HG02588 (cell line): ENCODE measurements around the gene TRIM33.
"Not testable (repeated sequence)": the region's sequence is repeated elsewhere in the genome, so short reads cannot be mapped to it uniquely, and the experiment has no call there.

ENCODE experiments used
- ATAC-seq: cut with Tn5 transposase; IDR thresholded peaks from one replicate; pipeline ENCODE4 v1.9.1; 2021; ENCODE audit warnings: mild to moderate bottlenecking, moderate library complexity; ENCODE audit not compliant: unreplicated experiment

TRIM33 gene

DNA sequence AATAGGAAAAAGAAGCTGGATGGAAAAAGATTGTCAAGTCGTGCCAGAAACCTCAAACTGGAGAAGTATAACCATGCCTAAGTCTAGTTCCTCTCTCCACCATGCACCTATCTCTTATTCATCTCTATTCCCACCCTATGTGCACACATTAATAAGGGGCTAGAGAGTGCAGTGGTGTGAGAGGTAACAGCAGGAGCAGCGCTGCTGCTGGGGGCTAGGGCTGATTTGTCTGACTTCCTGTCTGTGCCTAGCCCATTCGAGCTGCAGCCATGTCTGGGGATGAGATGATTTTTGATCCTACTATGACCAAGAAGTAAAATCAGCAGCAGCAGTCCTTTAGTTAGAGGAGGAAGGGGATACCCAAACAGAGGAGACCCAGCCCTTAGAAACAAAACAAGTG lies 43.0 kb downstream of the TRIM33 start:
- ATAC-seq = no peak

DNA sequence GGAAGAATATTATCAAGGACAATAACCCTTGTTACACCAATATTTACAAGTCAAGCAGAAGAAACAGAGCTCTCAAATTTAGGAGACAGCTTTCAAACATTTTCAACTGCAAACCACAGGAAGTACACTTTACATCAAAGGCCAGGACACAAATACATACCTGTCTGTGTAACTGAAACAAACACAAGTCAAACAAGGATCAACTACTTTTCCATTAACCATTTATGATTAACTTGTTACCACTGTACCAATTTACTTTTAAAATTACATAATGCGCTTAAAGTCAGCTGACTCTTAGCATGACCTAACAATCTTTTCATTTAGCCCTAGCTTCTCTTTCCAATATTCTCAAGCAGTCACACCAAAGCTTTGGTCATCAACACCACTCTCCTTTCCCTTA lies 43.5 kb downstream of the TRIM33 start:
- no peak for ATAC-seq

DNA sequence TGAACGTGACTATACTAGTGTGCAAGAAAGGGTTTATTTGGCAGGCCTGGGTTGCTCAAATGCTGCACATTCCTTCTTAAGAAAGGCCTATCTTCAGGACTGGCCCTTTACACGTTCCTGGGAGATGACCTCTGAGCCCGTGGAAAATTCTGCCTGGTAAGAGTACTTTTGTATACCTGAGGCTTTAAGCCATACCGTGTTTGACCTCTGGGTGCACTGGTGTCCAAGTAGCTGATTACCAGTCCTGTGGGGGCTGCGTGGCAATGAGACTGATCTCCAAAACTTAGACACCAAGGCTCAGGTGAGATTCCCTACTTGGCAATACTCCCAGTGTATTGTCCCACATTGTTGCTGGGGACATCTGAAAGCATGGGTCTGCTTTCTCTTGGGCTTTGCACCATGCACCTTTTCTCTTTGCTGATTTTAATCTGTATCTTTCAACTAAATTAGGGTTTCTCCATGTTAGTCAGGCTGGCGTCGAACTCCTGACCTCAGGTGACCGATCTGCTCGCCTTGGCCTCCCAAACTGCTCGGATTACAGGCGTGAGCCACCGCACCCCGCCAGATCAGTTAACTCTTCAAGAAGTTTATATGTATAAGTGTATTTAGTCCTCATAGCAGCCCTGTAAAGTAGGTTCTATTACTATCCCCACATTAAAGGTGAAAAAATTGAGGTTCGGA lies 44.5 kb downstream of the TRIM33 start:
- no peak for ATAC-seq

DNA sequence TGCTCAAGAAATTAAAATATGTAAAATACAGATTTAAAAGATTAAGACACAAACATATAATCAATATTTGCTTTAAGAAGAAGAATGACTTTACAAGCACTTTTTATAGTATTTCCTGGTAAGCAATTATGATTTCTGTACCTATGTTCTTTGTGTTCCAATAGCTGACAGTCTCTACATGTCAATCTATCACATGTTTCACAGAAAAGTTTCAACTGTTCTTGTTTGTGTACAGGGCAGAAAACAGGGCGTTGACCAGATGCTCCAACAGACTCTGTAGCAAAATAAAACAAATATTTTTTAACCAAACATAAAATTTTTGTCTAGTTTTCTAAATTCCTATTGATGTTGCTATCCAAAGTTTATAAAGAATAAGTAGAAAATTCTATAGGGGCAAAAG lies 48.0 kb downstream of the TRIM33 start:
- ATAC-seq = no peak

DNA sequence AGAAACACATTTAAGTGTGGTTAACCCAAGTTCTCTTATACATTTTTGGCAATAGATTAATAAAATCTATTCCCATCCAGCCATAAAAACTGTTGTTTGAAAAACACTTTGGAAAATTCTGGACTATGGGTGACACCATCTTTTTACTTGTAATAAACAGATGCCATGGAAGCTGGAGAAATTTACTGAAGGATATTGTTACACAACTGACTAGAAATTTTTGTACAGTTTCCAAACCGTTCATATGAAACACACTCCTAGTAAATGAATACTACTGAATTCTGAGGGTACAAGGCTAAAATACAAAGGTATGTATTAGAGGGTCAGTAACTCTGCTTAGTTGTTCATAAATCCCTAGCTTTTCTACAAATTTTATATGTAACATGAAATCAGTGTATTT lies 48.7 kb downstream of the TRIM33 start:
- ATAC-seq = no peak

DNA sequence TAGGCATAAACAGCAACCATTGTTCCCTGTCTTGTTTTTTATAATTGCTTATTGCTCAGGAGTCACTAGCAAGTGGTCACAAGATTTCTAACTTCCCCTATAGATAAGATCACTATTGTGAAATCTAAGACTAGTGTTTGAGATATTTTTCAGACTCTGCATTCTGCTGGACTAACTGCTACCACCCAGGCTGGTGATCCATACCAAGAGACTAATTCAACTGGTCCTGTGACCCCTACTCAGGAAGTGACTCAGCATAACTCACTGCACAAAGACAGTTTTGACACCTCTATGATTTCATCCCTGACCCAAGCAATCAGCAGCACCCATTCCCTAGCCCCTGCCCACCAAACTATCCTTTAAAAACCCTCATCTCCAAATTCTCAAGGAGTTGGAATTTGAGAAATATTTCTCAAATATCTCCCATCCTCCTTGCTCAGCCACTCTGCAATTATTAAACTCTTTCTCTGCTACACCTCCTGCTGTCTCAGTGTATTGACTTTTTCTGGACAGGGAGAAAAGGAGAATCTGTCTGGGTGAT lies 52.7 kb downstream of the TRIM33 start:
- ATAC-seq = no peak

DNA sequence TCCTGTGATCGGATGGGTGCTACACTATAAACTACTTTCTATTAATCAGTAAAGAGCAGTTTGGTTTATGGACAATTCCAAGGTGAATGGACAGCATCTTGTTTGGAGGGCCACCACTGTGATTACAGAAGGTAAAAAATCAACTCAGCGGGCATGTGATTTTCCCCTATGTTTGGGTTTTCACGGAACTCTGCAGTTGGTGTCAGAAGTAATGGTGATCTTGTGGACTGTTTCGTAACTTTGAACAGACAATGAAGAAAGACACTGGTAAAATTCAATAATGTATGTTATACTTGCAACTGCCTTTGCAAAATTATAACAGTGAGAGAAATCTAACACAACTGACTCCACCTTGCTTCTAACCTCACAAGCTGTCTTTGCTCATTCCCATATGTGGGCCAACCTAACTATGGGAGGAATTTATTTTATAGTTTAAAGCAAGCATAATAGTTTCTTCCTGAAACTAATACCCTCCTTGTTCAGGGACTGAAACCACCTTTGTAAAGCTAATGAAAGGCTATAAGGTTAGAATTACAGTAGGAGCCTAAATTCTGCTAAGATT lies 53.2 kb downstream of the TRIM33 start:
- no peak for ATAC-seq

DNA sequence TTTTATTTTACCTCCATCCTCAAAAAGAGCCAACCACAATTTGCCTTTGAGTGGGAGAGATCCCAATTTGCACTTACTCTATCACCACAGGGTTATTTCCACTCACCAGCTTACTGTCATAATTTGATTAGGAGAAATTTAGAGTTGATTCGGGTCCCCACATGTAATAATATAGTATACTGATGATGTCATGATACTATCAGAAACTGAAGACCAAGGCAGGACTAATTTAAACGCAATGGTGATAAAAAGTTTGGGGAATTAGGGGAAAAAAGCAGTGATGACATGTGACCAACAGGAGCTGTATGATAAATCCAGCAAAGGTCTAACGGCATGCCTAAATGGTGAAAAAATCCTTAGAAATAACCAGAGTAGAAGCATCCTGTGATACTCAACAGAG lies 54.4 kb downstream of the TRIM33 start:
- no peak for ATAC-seq

DNA sequence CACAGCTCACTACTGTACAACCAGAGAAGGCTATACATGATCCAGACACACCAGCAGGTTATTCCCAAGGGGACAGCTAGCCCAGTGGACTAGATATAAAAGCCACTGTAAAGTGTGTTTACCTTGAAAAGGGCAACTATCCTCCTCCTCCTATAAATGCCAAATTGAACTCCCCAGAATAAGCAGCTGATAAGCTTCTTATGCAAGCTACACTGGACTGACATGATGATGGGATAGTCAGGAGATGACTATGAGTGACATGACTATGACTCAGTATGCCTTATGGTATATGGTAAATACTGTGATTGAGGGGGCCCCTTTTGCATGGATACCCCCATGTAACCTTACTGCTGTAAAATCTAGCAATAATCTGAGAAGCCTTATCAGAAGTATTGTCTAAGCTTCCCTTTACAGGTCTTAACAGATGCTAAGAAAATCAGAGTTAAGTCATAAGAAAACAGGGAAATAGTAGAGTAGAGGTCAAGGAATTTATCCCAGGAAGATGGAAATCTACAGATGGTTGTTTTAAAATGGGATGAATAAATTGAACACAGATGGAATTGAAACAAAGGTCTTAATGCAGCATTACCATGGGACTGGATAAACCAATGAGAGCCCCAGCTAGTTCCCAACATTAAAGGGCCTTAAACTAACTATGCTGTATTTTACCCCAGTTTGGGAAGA lies 55.8 kb downstream of the TRIM33 start:
- ATAC-seq = no peak

DNA sequence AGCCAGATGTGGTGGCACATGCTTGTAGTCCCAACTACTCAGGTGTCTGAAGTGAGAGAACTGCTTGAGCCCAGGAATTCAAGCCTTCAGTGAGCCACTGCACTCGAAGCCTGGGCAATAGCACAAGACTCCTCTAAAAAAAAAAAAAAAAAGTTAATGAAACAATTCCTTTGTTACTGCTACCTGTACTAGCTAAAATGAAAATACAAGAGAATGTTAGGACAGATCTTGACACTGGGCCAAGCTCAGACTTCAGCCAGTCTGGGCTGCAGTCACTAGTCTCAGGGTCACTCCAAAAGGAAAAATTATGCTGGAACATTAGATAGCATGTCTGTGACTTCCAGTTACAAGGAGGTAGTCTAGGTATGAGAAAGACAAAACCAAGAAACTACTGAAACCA lies 56.5 kb downstream of the TRIM33 start:
- ATAC-seq = no peak

DNA sequence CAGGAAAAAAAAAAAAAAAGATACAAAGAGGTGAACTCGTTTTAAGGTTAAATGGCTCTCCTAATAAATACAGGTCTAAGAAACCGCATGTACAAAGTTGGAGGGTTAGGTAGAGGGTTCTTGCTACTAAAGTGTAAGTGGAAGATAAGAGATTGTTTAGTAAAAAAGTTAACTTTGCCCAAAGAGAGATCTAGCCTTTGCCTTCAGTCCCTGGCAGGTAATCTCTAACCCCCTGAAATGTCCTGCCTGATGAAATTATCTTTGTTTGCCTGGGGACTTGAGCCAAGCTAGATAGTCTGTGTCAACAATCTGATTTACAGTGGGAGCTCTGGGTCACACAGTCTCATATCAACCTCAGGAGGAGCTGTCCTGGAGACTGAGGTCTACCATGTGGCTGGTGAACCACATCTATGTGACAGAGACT lies 57.6 kb downstream of the TRIM33 start:
- ATAC-seq = no peak

DNA sequence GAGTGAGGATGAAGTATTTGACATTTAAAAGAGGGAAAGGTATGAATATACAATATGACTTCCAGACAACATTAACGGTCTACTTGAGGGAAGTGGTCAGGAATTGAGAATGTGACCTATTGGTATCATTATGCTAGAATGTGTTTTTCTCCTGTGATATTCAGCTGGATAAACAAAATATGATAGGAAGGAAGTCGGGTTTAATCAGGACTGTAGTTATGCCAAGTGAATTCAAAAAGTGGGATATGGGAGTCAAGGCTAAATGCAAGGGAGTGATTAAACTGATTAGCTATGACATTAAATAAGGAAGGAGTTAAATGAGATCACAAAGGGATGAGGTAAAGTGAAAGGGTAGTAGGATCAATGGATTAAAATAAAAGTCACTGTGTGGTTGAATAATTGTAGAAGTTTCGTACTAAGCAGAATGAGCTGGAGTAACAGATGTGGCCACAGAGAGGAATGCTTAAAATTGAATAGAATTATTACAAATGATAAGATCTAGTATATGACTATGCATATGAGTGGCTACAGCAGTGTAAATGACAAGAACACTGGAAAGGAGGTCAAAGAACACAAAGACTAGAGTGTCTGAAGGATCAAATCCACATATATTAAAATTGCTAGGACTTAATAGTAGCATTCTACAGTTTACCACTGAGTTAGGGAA lies 62.5 kb downstream of the TRIM33 start:
- ATAC-seq = no peak

DNA sequence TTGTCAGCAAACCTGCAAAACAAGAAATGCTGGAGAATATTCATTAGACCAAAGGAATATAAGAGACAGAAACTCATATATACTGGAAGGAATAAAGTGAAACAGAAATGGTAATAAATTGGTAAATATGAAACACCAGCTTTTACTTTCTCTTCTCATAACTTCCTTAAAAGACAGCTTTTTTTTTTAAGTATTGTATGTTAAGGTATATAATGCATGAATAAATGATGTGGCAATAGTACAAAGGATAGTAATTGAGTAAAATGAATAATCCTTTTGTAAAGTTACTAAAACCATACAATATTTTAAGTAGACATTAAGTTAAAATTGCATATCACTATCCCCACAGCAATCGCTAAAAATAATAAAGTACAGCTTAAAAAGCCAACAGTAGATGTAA lies 64.8 kb downstream of the TRIM33 start:
- ATAC-seq = no peak

DNA sequence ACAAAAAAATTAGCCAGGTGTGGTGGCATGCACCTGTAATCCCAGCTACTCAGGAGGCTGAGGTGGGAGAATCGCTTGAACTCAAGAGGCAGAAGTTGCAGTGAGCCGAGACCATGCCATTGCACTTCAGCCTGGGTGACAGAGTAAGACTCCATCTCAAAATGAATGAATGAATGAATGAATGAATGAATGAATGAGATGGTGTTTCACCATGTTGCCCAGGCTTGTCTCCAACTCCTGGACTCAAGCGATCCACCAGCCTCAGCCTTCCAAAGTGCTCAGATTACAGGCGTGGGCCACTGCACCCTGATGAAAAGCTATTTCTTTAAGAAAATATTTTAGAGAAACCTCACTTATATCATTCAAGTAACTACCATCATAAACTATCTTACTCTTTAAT lies 67.8 kb downstream of the TRIM33 start:
- not testable (repeated sequence) for ATAC-seq

DNA sequence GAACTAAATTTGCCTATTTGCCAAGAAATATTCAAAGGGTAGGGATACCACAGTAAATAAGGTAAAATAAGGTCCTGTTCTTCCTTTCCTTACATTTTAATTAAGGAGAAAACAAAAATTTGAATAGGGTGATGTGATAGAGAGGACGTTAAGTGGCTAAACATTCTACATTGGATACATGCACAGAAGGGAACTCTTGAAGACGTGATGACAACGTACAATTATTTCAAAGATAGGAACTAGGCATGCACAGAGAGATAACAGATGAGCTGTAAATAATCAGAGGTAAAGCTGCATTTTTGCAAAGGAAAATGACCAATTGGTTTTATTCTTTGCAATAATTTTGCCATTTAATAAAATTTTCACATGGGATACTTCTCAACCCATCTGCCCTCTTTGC lies 69.7 kb downstream of the TRIM33 start:
- ATAC-seq = no peak

DNA sequence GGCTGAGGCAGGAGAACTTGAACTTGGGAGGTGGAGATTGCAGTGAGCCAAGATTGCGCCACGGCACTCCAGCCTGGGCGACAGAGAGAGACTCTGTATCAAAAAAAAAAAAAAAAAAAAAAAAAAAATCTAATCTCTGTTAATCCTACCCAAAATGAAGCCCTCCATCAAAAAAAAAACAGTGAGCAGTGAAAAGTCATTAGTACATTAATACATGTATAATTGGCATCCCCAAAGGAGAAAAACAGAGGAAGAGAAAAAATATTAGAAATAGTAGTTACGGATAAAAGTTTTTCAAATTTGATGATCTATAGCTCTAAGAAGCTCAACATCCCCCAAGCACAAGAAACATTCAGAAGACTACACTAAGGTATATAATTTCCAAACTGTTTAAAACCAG lies 71.6 kb downstream of the TRIM33 start:
- no peak for ATAC-seq

DNA sequence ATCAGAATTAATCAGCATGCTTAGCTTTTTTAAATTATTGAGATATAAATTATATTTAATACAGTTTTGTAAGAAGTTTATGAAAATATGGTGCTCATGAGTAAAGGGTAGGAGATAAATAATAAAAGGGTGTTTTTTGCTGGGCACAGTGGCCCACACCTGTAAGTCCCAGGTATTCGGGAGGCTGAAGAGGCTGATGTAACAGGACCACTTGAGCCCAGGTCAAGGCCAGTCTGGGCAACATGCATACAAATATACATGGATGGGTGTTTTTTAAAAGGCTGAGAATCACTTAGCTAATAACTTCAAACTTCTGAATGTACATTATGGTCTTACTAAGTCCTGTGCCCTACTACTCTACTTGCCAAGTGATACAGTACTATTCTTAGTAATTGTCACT lies 73.2 kb downstream of the TRIM33 start:
- no peak for ATAC-seq

DNA sequence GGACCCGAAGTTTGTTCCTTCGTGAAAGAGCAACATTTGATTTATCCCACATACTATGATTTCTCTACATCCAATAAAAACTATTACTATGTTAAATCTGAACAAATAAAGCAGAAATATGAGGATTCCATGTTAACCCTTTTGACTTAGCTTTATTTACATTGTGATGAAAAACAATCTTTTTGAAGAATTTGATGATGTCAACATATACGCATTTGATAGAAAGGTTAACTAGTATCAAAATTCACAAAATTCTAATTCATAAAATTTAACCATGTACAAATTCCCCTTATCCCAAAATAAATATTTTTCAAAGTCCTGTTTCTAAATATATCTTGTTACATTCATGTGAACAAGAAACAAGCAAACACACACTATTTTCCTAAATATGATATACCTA lies 74.2 kb downstream of the TRIM33 start:
- ATAC-seq = no peak

DNA sequence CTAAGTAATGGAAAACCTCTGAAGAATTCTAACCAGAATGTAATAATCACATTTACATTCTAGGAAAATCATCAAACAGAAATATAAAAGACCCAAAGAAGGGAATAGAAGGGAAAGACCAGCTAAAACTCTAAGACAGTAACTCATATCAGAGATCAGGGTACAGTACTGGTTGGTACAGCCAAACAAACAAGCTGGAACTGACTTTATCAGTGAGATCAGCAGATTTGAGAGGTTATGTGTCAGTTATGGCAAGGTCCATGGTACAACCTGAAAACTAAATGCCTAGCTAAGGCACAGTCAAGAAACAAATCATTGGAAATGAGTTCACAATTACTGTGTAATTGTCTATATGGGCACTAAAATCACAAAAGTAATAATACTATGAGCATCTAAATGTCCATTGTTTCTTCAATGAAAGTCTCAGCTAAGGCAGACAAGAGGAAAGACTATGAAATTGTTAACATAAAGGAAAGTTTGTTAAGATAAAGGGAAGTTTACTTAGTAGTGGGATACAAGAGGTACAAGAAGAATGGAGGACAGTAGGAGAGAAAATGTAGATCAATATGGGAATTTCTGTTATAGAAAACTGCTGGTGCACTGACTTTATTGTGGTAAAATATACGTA lies 75.8 kb downstream of the TRIM33 start:
- no peak for ATAC-seq

DNA sequence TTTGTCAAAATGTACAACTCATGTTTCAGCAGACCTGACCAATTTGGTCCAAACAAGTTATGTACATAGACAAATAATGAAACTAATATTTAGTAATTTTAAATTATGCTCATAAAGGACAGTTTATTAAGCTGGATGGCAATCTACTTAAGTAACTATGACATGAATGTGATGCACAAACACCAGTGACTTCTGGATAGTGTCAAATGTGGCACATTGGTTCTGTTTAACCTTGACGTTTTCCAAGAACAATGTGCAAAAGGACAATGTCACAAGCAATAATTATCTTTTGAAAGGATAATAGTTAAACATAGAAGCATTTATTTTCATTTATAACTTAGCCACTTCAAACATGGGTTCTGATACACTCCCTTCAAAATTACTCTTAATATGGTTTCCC lies 80.0 kb downstream of the TRIM33 start:
- ATAC-seq = no peak

DNA sequence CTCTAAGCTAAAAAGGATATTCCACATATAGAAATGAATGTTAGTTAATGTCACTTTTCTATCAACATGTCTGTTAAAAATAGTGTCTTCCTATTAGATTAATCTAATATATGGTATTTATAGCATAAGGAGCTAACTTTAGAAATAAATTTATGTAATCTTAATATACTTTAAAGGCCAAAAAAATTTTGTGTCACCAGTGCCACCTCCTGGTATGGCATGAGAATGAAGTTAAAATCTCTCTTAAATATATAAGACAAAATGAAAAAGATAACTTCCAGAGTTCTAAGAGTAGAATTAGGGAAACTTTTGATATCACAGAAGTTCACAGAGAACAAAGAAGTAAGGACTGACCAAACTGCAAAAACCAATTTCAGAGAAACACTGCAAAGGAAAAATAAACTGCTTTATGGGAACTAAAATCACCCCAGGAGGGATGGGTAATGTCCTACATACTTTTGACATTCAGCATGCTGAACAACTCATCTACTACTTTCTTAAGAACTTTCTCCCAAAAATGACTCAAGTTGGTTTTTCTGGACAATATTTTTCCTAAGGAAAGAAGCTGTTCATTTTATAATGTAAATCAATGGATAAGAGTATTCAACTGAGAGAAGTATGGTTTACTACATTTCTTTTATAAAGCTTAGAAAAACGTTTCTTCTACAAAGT lies 82.8 kb downstream of the TRIM33 start:
- ATAC-seq = no peak
